Neural cell (in vitro differentiated cells): ENCODE results near the gene KCNA3. TPM values are rescaled to one million over a fixed set of nuclear protein-coding genes. Genes with fewer than 3 reads are reported as not detected.

Experiments used
- H2AFZ ChIP-seq: fragments of 200-600, 300-800 bp; sonication (generic), shearing (Covaris generic); 2 replicates; pipeline ENCODE4 v1.6.0; 2014; ENCODE audit warnings: low read depth, mild to moderate bottlenecking, antibody characterized with exemption, low read length, moderate library complexity
- H3F3A ChIP-seq: fragments of 200-600 bp; shearing (Covaris generic); 2 replicates; pipeline ENCODE4 v1.6.1; 2016; ENCODE audit warnings: mild to moderate bottlenecking, moderate library complexity, mixed read lengths, antibody characterized with exemption, low read length; ENCODE audit not compliant: insufficient read depth, poor library complexity, severe bottlenecking
- H3K27ac ChIP-seq: fragments of 200-600, 300-800 bp; sonication (generic), shearing (Covaris generic); 2 replicates; pipeline ENCODE4 v1.5.1; 2014; ENCODE audit warnings: mild to moderate bottlenecking, low read length, moderate library complexity
- H3K27me3 ChIP-seq: fragments of 300-800, 200-600 bp; sonication (generic), shearing (Covaris generic); 2 replicates; pipeline ENCODE4 v1.6.0; 2014; ENCODE audit warnings: mild to moderate bottlenecking, low read depth, low read length, moderate library complexity; ENCODE audit not compliant: insufficient read depth
- H3K36me3 ChIP-seq: fragments of 300-800, 200-600 bp; sonication (generic), shearing (Covaris generic); 2 replicates; pipeline ENCODE4 v1.5.1; 2014; ENCODE audit warnings: mild to moderate bottlenecking, antibody characterized with exemption, low read length, moderate library complexity; ENCODE audit not compliant: insufficient read depth
- H3K4me2 ChIP-seq: fragments of 300-800, 200-600 bp; sonication (generic), shearing (Covaris generic); 2 replicates; pipeline ENCODE4 v1.6.0; 2014; ENCODE audit warnings: mild to moderate bottlenecking, low read length
- H3K4me3 ChIP-seq: fragments of 300-800, 200-600 bp; sonication (generic), shearing (Covaris generic); 2 replicates; pipeline ENCODE4 v1.5.1; 2014; ENCODE audit warnings: mild to moderate bottlenecking, low read length, moderate library complexity
- H3K79me2 ChIP-seq: fragments of 200-600 bp; shearing (Covaris generic); replicated peaks from 2 replicates; pipeline ENCODE4 v1.6.0; 2014; ENCODE audit warnings: mild to moderate bottlenecking, low read length, moderate library complexity; ENCODE audit not compliant: insufficient read depth
- H3K9ac ChIP-seq: fragments of 300-800, 200-600 bp; sonication (generic), shearing (Covaris generic); 2 replicates; pipeline ENCODE4 v1.6.1; 2016; ENCODE audit warnings: mild to moderate bottlenecking, low read length, mixed read lengths
- H3K9me2 ChIP-seq: fragments of 200-600 bp; shearing (Covaris generic); 2 replicates; pipeline ENCODE4 v1.6.1; 2016; ENCODE audit warnings: mild to moderate bottlenecking, low read length, mixed read lengths; ENCODE audit not compliant: insufficient read depth
- H3K9me3 ChIP-seq: fragments of 200-600, 300-800 bp; sonication (generic), shearing (Covaris generic); 2 replicates; pipeline ENCODE4 v1.6.1; 2016; ENCODE audit warnings: mild to moderate bottlenecking, mixed run types, low read length, moderate library complexity, mixed read lengths
- H4K20me1 ChIP-seq: fragments of 200-600 bp; shearing (Covaris generic); 2 replicates; pipeline ENCODE4 v1.6.1; 2016; ENCODE audit warnings: mild to moderate bottlenecking, mixed run types; ENCODE audit not compliant: insufficient read depth
- EP300 ChIP-seq: fragments of 450-650 bp; conservative IDR thresholded peaks from 2 replicates; pipeline ENCODE4 v1.6.1; 2014; ENCODE audit warnings: antibody characterized with exemption, mild to moderate bottlenecking, moderate library complexity; ENCODE audit not compliant: poor library complexity, severe bottlenecking
- EZH2 ChIP-seq: fragments of 200-600, 300-800 bp; shearing (Covaris generic), sonication (generic); IDR thresholded peaks from 2 replicates; pipeline ENCODE4 v1.6.1; 2014; ENCODE audit warnings: antibody characterized with exemption, low read length, borderline replicate concordance, mild to moderate bottlenecking; ENCODE audit not compliant: insufficient read depth, poor library complexity, severe bottlenecking
- MXI1 ChIP-seq: fragments of 450-650 bp; conservative IDR thresholded peaks from 2 replicates; pipeline ENCODE4 v1.6.1; 2014; ENCODE audit warnings: antibody characterized with exemption, mild to moderate bottlenecking; ENCODE audit not compliant: poor library complexity, severe bottlenecking
- POLR2AphosphoS5 ChIP-seq: IDR thresholded peaks from 2 replicates; pipeline ENCODE4 v1.6.1; 2012
- RAD21 ChIP-seq: fragments of 450-650 bp; conservative IDR thresholded peaks from 2 replicates; pipeline ENCODE4 v1.6.1; 2014; ENCODE audit warnings: antibody characterized with exemption, mild to moderate bottlenecking, moderate library complexity
- REST ChIP-seq: IDR thresholded peaks from 2 replicates; pipeline ENCODE4 v1.6.1; 2012; ENCODE audit warnings: borderline replicate concordance
- SMC3 ChIP-seq: fragments of 450-650 bp; conservative IDR thresholded peaks from 2 replicates; pipeline ENCODE4 v1.6.1; 2014; ENCODE audit warnings: antibody characterized with exemption, mild to moderate bottlenecking, moderate library complexity; ENCODE audit not compliant: poor library complexity
- TAF1 ChIP-seq: IDR thresholded peaks from 2 replicates; pipeline ENCODE4 v1.6.1; 2012; ENCODE audit warnings: low read depth
- polyA plus RNA-seq: library from polyadenylated mRNA; depleted of rRNA; stranded (reverse); fragments of >200 nt; gene quantifications from 2 replicates; pipeline ENCODE4 v1.2.3, GENCODE V29; 2014
- TF ChIP-seq, protein P1 (sequence below): fragments of 450-650 bp; IDR thresholded peaks from 2 replicates; pipeline ENCODE4 v1.5.1; 2014; ENCODE audit warnings: antibody characterized with exemption, mild to moderate bottlenecking, moderate library complexity; ENCODE audit not compliant: poor library complexity, severe bottlenecking

KCNA3 gene
- polyA plus RNA-seq, 1 donor from 2014 or later, result 5.6 TPM

DNA sequence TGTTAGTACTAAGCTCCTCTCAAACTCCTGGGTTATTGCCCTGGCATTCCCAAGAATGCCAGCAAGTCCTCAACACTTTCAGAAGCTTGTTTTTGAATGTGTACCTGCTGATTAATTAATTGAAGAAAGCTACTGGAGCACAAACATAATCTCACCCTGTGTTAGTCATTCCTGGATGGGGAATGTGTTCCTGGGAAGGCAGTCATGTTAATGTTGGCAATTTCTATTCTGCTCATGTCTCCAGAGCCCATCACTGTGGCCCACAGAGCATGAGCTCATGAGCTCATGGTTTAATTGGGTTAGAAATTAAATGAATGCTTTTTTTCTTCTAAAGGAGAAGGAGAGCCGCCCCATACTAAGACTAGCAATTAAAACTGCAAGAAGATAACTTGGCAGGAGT lies 31.9 kb upstream of the KCNA3 start:
- Histone ChIP-seq H3K9me3 (no peaks in the 10 kb centered on the region), H3K27me3 (no peaks in the 10 kb centered on the region), H3K4me3 (no peak overlapping the region), H3K4me2 (no peak overlapping the region), H4K20me1 (no peaks in the 10 kb centered on the region), H3K79me2 (no peaks in the 10 kb centered on the region), H3K9ac (no peak overlapping the region), H3K9me2 (no peaks in the 10 kb centered on the region), H3K36me3 (no peaks in the 10 kb centered on the region), H2AFZ (no peak overlapping the region), H3F3A (no peaks in the 10 kb centered on the region), H3K27ac (no peak overlapping the region)
- TF ChIP-seq POLR2AphosphoS5 (no peak), TAF1 (no peak), EZH2 (no peak), EP300 (no peak), MXI1 (no peak), RAD21 (no peak), REST (no peak), SMC3 (no peak)
- TF ChIP-seq, protein P1, sequence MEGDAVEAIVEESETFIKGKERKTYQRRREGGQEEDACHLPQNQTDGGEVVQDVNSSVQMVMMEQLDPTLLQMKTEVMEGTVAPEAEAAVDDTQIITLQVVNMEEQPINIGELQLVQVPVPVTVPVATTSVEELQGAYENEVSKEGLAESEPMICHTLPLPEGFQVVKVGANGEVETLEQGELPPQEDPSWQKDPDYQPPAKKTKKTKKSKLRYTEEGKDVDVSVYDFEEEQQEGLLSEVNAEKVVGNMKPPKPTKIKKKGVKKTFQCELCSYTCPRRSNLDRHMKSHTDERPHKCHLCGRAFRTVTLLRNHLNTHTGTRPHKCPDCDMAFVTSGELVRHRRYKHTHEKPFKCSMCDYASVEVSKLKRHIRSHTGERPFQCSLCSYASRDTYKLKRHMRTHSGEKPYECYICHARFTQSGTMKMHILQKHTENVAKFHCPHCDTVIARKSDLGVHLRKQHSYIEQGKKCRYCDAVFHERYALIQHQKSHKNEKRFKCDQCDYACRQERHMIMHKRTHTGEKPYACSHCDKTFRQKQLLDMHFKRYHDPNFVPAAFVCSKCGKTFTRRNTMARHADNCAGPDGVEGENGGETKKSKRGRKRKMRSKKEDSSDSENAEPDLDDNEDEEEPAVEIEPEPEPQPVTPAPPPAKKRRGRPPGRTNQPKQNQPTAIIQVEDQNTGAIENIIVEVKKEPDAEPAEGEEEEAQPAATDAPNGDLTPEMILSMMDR, result no peak

GRCh38 chr1:110702260-110702659 lies 27.5 kb upstream of the KCNA3 start:
- no peak for TF ChIP-seq SMC3
- TF ChIP-seq, protein P1, result no peak
- TF ChIP-seq EP300, result no peak
- TF ChIP-seq REST, result no peak
- no peak for TF ChIP-seq TAF1
- TF ChIP-seq EZH2, result no peak
- TF ChIP-seq POLR2AphosphoS5, result no peak
- no peak for TF ChIP-seq RAD21
- TF ChIP-seq MXI1, result no peak
- H3K36me3 ChIP-seq, result no peaks in the 10 kb centered on the region

More at GRCh38 chr1:110702260-110702659, 27.5 kb upstream of the KCNA3 start:
- Histone ChIP-seq H4K20me1 (no peaks in the 10 kb centered on the region), H3K9ac (no peak overlapping the region), H3K9me3 (no peaks in the 10 kb centered on the region), H3K4me3 (no peak overlapping the region), H3F3A (no peaks in the 10 kb centered on the region), H2AFZ (no peak overlapping the region), H3K79me2 (no peaks in the 10 kb centered on the region), H3K27ac (no peak overlapping the region), H3K4me2 (no peak overlapping the region), H3K27me3 (no peaks in the 10 kb centered on the region), H3K9me2 (no peaks in the 10 kb centered on the region)
